Renal cortical epithelial cell (primary cell): ENCODE data around the gene GTF3C1. TPM values are rescaled to one million over a fixed set of nuclear protein-coding genes. Genes with fewer than 3 reads are reported as not detected.

Experiments used
- DNase-seq: peaks from one replicate; pipeline ENCODE4 v3.0.0-alpha.2; 2011; ENCODE audit warnings: low read depth
- total RNA-seq: library from RNA; depleted of rRNA; stranded (reverse); fragments of >200 nt; gene quantifications from 2 replicates; pipeline ENCODE4 v1.2.3, GENCODE V29; 2014

The GTF3C1 gene
- total RNA-seq, 1 donor from 2014 or later: 97.3 TPM

DNA sequence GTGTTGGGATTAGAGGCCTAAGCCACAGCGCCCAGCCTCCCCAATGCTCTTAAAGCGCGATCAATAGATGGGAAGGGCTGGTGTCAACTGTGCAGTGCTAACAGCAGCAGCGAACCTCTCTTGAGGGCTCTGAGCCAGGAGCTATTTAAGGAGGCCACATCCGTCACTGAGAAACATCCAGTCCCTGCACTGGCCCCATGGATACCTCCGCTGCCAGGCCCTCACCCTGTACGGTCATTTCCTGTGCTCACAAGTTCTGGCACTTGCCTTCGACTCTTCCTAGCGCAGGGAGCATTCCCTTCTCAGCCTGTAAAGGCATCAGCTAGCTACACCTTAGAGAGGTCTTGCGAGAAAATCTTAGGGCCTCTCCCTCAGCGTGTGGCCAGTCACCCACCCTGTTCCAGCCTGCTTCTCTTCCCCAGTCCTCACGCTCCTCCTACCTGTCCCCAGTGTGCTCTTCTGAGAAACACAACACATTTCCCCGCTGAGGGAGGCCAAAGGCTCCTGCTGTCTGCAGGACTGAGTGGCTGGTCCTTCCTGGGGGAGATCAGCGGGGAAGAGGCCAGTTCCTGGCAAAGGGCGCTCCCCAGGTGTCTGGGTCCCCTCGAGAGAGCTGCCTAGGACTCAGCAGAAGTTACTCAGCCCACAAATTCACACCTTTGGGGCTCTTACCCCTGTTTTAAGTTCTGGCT lies 28.6 kb downstream of the GTF3C1 start:
- DNase-seq: no peak

DNA sequence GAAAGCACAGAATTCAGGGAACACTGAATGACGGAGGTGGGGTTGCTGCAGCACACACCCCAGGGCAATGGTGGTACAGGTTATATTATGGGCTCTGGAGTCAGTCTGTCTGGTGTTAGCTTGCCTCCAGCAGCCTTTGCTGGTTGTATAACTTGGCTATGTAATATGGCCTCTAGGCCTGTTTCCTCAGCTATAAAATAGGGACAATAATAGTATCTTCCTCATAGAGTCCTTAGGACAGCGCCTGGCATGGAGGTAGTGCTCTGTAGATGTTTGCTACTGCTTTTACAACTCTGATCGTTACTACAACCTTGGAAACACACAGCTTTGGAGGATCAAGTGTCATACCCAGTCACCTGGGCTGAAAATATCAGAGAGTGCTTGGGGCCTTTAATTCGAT lies 31.5 kb downstream of the GTF3C1 start:
- DNase-seq: no peak

DNA sequence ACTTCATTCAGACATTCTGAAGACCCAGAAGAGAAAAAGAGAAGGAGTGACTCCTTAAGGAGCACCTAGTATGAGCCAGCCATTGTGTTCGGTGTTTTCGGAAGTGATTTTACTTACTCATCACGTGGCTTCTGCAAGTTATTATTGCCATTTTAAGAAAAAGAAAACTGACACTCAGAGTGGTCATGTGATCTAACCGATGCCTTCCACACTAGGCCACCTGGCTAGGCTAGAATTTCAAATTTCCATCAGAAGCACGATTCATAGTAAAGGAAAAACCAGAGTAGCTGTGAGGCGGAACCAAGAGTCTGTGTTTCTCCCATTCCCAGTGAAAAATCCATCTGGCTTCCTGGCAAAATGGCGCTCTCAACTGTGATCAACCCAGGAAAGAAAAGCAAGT lies 32.0 kb downstream of the GTF3C1 start:
- no peak for DNase-seq

DNA sequence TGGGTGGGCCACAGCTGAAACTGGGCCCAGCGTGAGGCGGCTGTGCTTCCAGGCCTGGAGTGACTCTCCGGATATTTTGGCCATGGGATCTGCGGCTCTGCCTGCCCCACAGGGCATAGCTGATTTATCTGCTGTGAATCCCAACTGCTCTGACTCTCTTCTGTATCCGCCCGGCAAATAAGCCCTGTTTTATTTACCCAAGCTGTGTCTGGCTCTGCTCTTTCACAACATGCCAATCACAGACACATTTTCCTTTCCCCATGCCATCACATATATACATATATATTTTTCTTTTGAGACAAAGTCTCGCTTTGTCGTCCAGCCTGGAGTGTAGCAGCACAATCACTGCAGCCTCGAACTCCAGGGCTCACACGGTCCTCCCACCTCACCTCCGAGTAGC lies 33.3 kb downstream of the GTF3C1 start:
- DNase-seq: no peak

DNA sequence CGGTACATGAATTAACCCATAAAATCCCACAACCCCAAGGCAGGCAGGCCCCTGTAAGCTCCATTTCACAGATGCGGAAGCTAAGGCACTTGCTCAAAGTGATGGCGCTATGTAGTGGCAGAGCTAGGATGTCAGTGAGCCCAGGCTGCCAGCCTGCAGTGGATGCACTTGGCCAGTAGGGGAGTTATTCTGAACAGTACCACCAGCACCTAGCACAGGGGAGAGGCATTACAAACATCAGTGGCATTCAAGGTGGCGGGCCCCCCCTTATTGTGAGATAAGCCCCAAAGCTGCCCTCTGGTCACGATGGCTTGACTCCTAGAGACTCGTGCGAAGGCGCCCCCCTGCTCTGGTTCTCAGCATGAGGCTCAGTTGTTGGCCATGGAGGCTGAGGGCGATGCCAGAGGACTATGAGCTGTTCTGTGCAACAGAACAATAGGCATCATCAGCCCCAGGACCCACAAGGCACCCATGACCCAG lies 33.8 kb downstream of the GTF3C1 start:
- peak; percentile 11 for DNase-seq

DNA sequence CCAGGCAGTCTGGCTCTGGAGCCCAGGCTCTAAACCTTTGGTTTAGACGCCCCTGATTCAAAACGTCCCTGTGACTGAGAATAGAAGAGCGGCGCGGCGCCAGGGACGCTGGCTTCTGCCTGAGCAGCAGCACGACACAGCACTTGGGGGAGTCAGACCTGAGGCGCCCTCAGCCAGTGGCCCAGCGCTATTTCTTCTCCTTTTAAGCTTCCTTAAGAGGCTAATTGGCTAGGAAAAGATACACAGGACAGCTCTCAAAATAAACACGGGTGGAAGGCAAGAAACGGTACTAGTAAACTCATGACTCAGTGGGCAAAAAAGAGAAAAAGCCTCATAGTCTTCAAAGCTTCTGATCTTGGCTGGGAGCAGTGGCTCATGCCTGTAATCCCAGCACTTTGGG lies 34.9 kb downstream of the GTF3C1 start:
- no peak for DNase-seq

DNA sequence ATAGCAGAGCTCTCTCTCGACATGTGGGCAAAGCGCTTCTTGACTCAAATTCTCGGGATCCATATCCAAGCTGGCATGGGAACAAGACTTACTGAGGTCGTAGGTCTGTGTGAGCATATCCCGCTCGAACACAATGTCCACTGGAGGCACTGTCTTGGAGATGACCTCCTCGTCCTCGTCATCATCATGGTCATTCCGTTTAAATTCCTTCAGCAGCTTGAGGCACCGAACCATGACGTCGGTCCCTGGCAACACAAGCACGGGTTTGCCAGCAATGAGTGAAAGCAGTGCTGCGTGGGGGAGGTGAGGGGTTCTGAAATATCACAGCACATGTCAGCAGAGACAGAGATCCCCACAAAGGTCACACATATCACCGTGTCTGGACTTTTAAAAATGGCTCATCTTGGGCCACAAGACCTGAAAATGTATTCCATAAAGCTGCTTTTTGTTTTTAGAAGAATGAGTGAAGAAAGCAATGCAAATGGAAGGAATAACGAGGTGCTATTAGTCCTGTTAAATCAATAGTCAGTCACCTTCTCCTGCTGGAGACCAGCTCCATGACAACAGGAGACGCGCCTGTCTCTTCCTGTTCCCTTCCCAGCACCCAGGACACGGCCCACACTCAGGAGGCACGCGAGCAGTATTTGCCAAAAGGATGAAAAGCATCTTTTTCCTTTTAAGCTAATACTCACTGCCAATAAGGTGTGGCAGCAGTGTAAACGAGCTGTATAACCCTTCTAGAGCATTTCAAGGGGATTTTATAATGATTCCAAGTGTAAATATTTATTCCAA lies 37.9 kb downstream of the GTF3C1 start:
- peak; percentile 92 for DNase-seq

DNA sequence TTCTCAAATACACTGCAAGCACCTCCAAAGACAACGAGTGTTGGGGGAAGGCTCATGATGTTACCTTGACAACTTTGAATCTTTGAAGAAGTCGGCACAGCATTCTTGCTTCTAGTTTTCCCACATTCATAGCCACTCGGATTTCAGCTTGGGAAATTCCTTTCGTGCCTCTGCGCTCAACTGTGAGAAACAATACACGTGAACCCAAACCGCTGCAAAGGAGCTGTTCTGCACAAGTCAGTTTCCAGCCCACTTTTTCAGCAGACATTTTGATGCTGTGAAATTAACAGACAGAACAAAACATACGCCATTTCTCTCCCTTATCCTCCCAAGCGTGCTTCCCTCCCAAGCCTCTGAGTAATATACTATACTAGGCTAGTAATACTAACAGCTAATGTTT lies 41.2 kb downstream of the GTF3C1 start:
- peak; percentile 44 for DNase-seq

DNA sequence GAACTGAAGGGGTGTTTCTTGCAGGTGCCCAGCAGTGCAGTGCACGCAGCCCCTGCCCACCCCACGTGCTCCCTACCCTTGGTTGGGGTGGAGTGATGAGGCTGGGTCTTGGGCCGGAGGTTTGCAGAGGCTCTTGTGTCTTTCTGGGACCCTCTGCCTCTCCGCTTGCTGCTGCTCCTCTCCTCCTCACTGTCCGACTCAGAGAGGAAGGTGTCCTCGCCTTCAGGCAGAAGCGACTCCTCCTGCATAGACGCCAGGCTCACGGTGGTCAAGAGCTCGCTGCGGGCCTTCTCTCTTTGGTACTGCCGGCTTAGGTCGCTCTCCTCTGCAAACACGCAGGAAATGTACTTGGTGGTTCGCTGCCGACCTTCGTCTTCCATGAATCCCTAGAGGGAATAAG lies 42.9 kb downstream of the GTF3C1 start:
- no peak for DNase-seq

DNA sequence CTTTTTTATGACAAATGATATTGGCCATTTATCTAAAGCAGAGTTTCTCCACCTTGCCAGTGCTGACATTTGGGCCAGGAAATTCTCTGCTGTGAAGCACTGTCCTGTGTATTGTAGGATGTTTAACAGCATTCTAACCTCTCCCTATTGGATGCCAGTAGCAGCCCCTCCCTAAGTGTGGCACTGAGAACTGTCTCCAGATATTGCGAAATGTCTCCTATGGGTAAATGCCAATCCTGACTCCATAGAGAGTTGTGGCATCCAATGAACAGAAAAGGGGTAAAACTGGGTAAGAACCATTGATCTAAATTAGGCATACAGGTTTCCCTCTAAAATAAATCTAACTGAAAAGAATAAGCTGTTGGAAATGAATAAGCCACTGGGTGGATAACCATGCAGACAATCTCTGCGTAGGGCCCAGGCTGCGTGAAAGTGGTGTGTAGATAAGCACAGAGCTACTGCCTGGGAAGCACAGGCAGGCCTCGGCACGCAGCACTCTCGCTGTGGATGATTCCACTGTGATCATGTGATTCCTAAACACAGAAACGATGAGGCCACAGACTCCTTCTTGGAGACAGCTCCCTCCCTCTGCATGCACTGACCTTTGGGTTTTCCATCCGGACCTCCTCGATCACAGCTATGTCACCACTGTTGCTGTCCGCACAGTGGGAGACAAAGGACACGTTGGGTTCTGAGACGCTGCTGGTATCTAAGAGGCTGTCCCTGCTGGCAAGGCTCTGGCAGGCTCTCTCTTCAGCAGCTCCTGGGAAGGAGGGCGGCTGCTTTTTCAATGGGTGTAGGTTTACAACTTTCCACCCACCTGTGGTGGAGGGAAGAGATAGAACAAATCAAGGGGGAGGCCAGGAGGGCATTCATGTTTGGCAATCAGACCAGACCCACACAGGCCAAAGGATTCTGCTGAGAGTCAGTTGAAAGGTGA lies 44.1 kb downstream of the GTF3C1 start:
- DNase-seq: peak; percentile 13

DNA sequence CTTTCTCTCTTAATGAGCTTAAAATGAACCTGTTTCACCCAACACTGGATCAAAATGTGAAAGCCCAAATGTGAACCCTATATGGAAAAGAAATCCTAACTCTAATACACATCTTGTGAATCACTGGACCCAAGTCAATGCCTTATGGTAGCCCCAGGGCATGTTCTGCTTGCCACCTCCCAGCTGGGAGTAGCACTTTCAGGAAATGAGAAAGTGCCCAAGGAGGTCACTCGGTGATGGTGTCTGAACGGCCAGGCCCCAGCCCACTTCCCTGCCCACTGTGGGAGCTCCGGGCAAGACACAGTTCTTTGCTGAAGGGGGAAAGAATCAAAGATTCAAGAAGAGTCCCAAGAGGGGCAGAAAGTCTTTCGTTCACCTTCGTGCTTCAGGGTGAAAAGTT lies 46.1 kb downstream of the GTF3C1 start:
- peak; percentile 52 for DNase-seq

DNA sequence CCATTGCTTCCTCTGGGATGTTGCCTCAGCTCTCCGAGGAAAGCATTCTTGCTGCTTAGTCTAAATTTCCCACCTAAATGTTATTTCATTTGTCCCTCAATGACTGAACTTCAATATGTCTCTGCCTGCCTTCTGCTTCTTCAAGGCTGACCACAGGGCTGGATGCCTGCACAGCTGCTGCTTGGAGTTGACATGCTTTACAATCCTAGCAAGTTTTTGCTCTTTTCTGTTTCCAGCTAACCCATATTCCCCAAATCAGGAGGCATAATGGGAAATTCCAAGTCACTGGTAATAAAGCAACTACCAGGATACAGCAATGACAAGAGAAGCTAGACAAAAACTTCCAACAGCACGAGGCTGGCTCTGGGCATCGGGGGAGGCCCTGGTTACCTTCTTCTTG lies 48.9 kb downstream of the GTF3C1 start:
- no peak for DNase-seq

DNA sequence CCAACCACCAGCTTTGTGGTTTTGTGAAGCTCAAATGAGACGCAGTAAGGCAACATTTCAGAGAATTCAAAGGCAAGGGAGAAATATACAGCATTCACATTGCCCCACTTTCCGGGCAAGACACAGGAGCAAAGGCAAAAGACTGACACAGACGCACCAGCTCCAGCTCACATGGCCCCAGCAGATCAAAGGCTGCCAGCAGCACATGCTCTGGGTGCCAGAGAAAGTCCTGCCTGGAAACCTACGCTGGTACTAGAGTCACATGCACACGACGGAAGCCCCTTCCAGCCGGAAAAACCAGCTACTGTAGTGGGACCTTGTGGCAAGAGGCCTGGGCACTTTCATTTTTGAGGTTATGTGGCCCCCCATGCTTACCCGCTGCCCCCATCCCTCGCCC lies 50.1 kb downstream of the GTF3C1 start:
- DNase-seq: no peak

DNA sequence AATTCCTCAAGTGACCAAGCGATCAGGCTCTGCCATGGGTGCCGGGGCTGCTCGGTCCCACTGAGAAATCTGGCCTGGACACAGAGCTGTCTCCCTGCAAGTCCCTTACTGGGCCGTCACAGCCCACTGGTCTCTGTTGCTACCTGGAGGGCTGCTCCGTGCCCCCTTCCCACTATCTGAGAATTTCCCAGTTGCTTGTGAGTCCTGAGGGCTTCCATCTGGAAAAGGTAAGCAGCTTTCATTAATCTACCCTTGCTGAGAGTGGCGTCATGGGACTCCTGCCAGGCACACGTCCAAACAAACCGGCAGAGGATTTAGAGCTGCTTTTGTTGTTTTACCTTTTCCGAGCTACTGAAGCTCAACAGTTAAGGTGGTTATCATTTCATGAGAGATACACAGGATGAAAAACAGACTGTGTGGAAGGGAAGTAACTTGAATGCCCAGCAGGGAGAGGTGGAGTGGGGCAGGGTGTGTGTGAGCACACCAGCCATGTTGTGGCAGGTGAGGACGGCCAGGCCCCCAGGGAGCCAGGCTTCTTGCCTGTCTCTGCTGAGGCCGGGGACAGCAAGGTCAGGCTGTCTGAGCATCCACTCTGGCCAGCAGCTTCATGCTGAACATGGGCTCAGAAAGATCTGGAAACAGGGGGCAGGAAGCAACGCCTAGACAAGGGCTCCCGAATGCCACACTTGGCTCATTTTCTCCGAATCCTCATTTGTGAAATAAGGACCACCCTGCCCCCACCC lies 50.6 kb downstream of the GTF3C1 start:
- DNase-seq: no peak

DNA sequence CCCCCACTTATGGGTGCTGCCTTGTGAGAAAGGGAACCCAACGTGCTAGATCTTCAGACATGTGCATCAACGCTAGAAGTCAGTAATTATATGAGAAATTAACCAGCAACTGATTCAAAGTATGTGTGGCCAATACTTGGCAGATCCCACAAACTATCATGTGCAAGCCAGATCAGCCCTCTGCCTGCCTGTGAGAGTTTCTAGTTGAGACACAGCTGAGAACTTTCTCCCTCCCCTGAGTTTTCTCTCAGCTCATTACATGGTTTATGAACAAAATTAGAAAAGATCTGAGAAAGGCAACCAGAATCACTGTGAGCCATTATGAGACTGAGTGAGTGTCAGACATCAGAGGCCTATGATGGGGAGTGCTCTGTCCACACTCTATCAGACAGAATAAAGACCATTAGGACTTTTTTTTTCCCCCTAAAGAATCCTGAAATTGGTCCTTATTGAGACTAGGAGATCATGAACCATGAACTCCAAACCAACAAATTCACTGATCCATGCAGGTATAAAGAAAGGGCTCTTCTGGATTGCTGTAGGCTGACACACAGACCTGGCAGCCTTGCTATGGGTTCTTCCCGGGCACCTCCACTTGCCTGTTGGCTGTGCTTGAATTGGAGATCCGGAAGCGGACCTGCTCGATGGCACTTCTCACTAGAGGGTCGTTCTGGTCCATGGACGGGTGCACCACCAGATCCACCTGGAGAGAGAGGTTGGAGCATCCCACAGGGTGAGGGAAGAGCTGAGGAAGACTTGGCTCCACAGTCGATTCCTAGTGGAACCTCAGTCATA lies 51.5 kb downstream of the GTF3C1 start:
- no peak for DNase-seq

DNA sequence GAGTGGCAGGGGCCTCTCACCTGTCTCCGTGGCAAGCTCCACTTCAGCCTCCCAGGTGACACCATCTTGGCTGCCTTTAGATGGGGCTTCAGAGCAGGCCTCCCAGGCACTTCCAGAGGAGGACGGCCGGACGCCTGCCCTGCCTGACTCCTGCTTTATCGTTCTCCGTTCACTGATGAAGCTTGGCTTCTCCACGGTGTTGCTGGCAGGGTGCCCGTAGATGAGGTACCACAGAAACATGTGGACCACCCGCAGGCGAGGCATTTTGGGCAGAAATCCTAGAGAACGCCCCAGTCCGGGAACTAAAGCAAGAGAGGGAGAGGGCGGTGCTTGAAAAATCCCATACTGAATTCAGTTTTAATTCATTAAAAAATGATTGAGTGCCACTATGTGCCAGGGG lies 54.5 kb downstream of the GTF3C1 start:
- no peak for DNase-seq

DNA sequence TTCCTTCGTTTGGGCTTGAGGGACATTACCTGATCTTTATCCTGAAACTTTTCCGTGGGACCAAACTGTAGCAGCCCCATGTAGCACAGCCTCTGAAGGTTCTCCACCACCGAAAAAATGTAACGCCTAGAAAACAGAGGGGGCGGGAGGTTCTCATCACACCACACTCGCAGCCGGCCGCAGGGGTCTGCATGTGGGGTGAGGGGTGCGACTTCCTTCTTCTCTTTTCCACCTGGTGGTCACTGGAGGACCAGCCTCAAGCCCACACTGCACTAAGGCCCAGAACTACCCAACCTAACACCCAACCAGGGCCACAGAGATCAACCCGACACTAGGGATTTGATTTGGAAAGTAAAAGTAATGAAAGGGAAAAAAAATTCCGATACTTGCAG lies 57.1 kb downstream of the GTF3C1 start:
- DNase-seq: no peak

DNA sequence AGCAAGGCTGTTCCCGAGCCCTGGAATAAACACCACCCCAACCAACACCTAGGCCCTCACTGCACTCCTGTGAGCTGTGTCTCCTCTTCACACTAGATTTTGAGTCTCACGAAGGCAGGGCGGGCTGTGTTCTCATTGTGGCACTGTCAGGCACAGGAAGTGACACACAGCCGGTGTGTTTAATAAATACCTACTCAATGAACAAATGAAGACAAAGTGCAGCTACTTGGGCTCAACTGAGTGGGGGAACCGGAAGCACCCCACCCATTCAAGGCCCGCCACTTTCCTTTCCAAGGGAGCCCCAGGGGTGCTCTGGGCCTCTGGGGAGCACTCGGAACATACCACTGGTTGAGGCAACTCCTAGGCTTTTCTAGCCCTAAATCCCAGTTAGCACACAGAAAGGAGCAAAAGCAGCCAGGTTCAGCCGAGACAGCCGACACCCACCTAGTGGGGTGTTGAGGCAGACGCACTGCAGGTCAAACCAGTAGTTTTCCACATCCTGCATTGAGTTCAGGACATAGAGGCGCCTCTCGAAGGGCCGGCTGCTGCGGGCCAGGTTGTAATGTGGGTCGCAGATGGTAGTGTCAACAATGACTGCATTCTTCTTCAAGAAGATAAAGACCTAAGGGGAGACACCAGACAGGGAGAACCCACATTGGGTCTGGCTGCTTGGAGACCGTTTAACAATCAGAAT lies 57.7 kb downstream of the GTF3C1 start:
- no peak for DNase-seq

DNA sequence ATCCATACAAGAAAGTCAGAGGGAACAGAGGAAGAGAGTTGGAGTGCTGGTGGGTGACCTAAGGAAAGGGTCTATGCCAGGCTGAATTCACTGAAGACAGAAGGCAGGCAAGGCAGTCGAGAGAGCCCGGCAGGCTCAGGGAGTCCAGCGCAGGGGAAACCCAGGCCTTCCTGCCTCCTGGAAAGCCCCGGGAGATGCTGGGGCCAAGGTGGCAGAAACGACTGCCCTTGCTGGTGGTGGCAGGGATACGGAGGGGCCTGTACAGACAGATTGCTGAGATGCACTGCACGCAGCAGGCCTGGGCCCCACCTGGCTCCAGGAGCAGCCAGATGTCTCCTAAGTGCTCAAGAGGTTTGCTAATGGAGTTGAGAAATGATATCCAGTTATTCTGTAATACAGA lies 59.8 kb downstream of the GTF3C1 start:
- no peak for DNase-seq

DNA sequence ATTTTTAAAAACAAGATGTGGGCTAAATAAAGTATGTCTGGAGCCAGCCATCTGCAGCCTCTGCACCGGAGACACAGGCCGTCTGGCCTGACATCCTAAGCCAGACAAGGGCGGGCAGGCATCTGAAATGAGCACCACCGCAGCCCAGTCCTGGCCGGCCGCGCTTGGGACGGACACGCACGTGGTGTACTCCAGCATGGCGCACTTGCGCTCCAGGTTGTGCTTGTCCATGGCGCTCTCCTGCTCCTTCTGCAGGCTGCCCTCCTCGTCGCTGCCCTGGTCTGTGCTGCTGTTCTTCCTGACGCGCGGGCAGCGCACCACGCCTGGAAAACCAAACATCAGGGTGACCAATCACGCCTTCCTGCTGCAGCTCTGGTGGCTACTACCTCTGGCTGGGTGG lies 60.3 kb downstream of the GTF3C1 start:
- no peak for DNase-seq
